ENCODE data around the gene NCKAP5L. TPM values are rescaled to one million over a fixed set of nuclear protein-coding genes. Genes with fewer than 3 reads are reported as not detected.

NCKAP5L gene
- total RNA-seq, 1 donor from 2014 or later: 23.2 TPM

GRCh38 chr12:49792181-49792970 lies 35.8 kb downstream of the NCKAP5L start:
- intact Hi-C loops (cut with DNase I): no loop called here
- H3K9me3 ChIP-seq: no peaks in the 10 kb centered on the region
- DNase-seq (no peak), ATAC-seq (no peak)
- H3K4me1 ChIP-seq: no peaks in the 10 kb centered on the region
- no peaks in the 10 kb centered on the region for H3K27me3 ChIP-seq
- H3K36me3 ChIP-seq: peaks cover 11% of the 10 kb centered on the region
- TF ChIP-seq CTCF (IDR thresholded peaks at IDR 0.05): no peak
- no peak overlapping the region for H3K4me3 ChIP-seq
- no peak overlapping the region for H3K27ac ChIP-seq

DNA sequence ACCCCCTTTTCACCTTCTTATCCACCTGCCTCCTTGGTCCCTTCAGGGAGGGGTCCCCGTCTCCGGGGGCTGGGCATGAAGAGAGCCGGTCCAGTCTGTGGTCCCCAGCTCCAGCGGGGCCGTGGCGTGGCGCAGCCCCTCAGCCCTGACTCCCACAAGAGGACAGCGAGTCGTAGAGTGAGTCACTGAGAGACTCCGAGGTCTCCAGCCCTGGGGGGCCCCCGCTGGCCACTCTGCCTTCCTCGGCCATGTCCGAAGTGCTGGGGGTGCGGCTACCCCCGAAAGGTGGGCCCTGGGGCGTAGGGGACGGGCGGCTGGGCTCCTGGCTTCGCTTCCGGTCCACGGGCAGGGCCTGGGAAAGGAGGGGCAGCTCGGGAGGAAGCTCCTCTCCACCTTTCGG lies 36.5 kb downstream of the NCKAP5L start:
- Histone ChIP-seq H3K4me3 (no peak overlapping the region), H3K27ac (no peak overlapping the region), H3K27me3 (no peaks in the 10 kb centered on the region), H3K36me3 (peaks cover 4% of the 10 kb centered on the region), H3K4me1 (no peaks in the 10 kb centered on the region), H3K9me3 (no peaks in the 10 kb centered on the region)
- no peak for ATAC-seq
- no peak for DNase-seq
- intact Hi-C loops (cut with DNase I): no loop called here
- TF ChIP-seq CTCF (IDR thresholded peaks at IDR 0.05): no peak

DNA sequence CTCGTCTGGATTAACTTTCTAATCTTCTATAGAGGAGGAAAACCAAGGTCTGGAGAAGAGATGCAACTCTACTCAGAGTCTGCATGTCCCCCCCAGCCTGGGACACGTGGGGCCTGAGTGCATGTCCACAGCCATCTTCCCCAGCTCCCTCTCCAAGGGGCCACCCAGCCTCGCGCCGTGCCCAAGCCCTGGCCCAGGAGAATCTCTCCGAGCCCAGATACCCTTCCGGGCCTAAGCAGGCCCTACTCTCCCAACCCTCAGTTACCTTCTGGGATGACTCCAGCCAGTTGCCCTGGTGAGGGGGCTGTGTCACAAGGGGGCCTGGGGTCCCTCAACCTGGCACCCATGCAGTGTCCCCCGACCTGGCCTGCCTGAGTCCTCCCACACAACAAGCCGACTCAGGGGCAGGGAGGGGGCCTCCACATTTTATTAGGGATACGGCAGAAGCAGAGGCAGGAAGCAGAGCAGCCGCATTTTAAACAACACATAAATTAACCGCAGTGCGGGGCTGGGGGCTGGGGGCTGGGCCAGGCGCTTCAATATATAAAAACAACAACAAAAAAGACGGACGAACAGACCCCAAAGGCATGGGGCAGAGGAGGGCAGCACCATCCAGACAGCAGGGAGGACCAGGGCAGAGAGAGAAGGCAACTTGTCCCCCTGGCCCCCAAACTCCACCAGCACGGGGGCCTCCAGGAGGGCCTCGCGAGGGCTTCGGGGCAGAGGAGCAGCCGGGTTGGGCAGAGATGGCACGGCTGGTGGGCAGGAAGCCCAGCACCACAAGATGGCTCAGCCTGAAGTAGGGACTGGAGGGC lies 37.3 kb downstream of the NCKAP5L start:
- intact Hi-C loops (cut with DNase I): no loop called here
- TF ChIP-seq CTCF (IDR thresholded peaks at IDR 0.05): no peak
- Histone ChIP-seq H3K4me1 (no peaks in the 10 kb centered on the region), H3K27ac (no peak overlapping the region), H3K36me3 (no peaks in the 10 kb centered on the region), H3K27me3 (no peaks in the 10 kb centered on the region), H3K9me3 (no peaks in the 10 kb centered on the region), H3K4me3 (no peak overlapping the region)
- ATAC-seq (no peak), DNase-seq (peak; percentile 57)

DNA sequence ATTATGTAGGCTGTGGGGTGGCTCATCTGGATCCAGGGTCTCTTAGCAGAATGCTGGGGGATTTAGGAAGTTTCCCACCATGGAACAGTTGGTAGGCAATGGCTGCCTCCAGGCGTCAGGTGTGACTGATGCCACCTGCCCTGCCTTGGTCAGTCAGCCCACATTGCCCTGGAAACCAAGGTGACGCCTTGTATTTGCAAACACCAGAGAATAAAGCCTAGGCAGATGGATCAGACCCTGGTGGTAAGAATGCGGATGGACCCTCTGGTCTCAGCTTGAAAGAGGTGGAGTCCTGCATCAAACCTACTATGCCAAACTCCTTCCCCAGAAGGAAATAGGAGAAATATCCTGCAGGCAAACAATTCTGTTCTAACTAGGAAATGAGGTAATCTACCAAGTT lies 38.2 kb downstream of the NCKAP5L start:
- ATAC-seq: no peak
- intact Hi-C loops (cut with DNase I): no loop called here
- Histone ChIP-seq H3K27me3 (no peaks in the 10 kb centered on the region), H3K9me3 (no peaks in the 10 kb centered on the region), H3K27ac (no peak overlapping the region), H3K36me3 (no peaks in the 10 kb centered on the region), H3K4me3 (no peak overlapping the region), H3K4me1 (no peaks in the 10 kb centered on the region)
- no peak for TF ChIP-seq CTCF (IDR thresholded peaks at IDR 0.05)
- no peak for DNase-seq

- H3K27ac ChIP-seq: no peak overlapping the region
- no peak for ATAC-seq
- H3K4me3 ChIP-seq: no peak overlapping the region
- intact Hi-C loops (cut with DNase I): no loop called here
- no peaks in the 10 kb centered on the region for H3K9me3 ChIP-seq
- DNase-seq: no peak
- TF ChIP-seq CTCF (IDR thresholded peaks at IDR 0.05): no peak
- H3K4me1 ChIP-seq: peaks cover 10% of the 10 kb centered on the region
- H3K36me3 ChIP-seq: no peaks in the 10 kb centered on the region
- no peaks in the 10 kb centered on the region for H3K27me3 ChIP-seq
These were observed 40.5 kb downstream of the NCKAP5L start for GRCh38 chr12:49787672-49788071.
